ENCODE measurements around the gene ACOD1. TPM values are rescaled to one million over a fixed set of nuclear protein-coding genes. Genes with fewer than 3 reads are reported as not detected.

The ACOD1 gene
- not detected in 5 replicates for total RNA-seq (2022; extraction: Qiagen RNA extraction)

DNA sequence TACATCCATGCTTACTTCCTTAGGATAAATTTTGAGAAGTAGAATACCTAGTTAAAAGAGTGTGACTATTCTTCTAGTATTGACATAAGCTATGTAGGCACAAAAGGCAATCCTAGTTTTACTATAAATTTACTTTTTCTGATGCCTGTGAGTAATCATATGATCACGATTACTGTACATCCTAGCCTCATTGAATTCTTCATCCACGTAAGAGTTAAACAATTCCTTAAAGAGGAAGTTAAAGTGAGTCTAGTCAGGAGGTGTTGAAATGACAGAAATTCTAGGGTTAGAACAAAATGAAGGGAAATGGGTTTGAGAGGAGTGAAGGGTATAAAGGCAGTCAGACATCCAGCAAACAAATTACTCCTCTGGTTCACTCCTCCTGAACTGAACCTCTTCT, at the start of gene ACOD1:
Gene ACOD1, plus strand, starts transcription at position 363 of the 400 bp plus-strand sequence. CDS start 48 bp downstream, outside the sequence.

GRCh38 chr13:76991796-76992547, 43.7 kb downstream of the ACOD1 start, which contains the start of gene CLN5:
Gene CLN5, plus strand, starts transcription at chr13:76992081. Its CDS starts 18 bp downstream, at chr13:76992099.

Other genes with a start within 250 kb of the ACOD1 start
- gene KCTD12, start 62.1 kb upstream of the ACOD1 start, total RNA-seq (2022; extraction: Qiagen RNA extraction): 1.6 to 2.2 TPM (median 2.0 TPM) in 5 replicates
- gene CLN5, start 43.6 kb downstream of the ACOD1 start, total RNA-seq (2022; extraction: Qiagen RNA extraction): 8.6 to 10.5 TPM (median 9.1 TPM) in 5 replicates
- 14.6 to 18.1 TPM (median 15.6 TPM) in 5 replicates for gene FBXL3, start 78.6 kb downstream of the ACOD1 start, total RNA-seq (2022; extraction: Qiagen RNA extraction)